GM12878 (cell line): ENCODE results near the gene CSTPP1. TPM values are rescaled to one million over a fixed set of nuclear protein-coding genes. Genes with fewer than 3 reads are reported as not detected.

Source experiments
- ATAC-seq: fragments of 200-7000 bp; cut with Tn5 transposase; 3 replicates; pipeline ENCODE4 v1.9.1; 2020; ENCODE audit warnings: mild to moderate bottlenecking, moderate library complexity
- BruUV-seq: library from RNA; stranded (reverse); fragments of 400-500 nt; replicated peaks from 2 replicates; lab custom pipeline; 2021; lab: Mats Ljungman, UMichigan
- CTCF ChIA-PET: fragments of 300-600 bp; sonication (Branson Sonifier 250); formaldehyde crosslinking; extraction: SDS; loops from one replicate; lab custom pipeline; 2021; ENCODE audit warnings: inconsistent platforms; lab: Yijun Ruan, JAX
- POLR2A ChIA-PET: fragments of 350-600 bp; formaldehyde crosslinking; extraction: SDS; loops from one replicate; lab custom pipeline; 2021; ENCODE audit warnings: inconsistent platforms; lab: Charles Lee
- RAD21 ChIA-PET: fragments of 300-600 bp; sonication (Branson Sonifier 250); formaldehyde crosslinking; loops from one replicate; lab custom pipeline; 2023; ENCODE audit warnings: antibody characterized with exemption; ENCODE audit not compliant: unreplicated experiment; lab: Charles Lee
- SMC1A ChIA-PET: fragments of 300-600 bp; sonication (Branson Sonifier 250); formaldehyde crosslinking; loops from one replicate; lab custom pipeline; 2023; ENCODE audit not compliant: unreplicated experiment, uncharacterized antibody; lab: Charles Lee
- DNase-seq: peaks from one replicate; pipeline ENCODE4 v3.0.0-alpha.2; 2011; ENCODE audit warnings: low read depth, low spot score
- FAIRE-seq: peaks from 3 replicates; lab custom pipeline; 2011; peaks lifted over from hg19 to GRCh38; lab: Jason Lieb, UNC
- H2AFZ ChIP-seq: 2 replicates; pipeline ENCODE4 v1.6.0; 2011; ENCODE audit warnings: low read depth, low read length, control low read depth; ENCODE audit not compliant: control insufficient read depth
- H3K27ac ChIP-seq: 2 replicates; pipeline ENCODE4 v1.5.1; 2011; ENCODE audit warnings: control low read depth; ENCODE audit not compliant: control insufficient read depth, insufficient read depth
- H3K27me3 ChIP-seq, 2 experiments: replicated peaks in 1 of 2; 2 replicates each; pipeline versions ENCODE4 v1.6.0 to v1.6.1; 2011; ENCODE audit warnings: low read length in 1 of 2; ENCODE audit not compliant: control insufficient read depth in 2 of 2, insufficient read depth in 2 of 2
- H3K36me3 ChIP-seq, 2 experiments: 2 replicates each; pipeline ENCODE4 v1.5.1; 2011; ENCODE audit warnings: low read length in 1 of 2; ENCODE audit not compliant: control insufficient read depth in 2 of 2, insufficient read depth in 2 of 2
- H3K4me1 ChIP-seq: 2 replicates; pipeline ENCODE4 v1.6.1; 2011; ENCODE audit warnings: mild to moderate bottlenecking, low read length, moderate library complexity, mixed read lengths; ENCODE audit not compliant: control insufficient read depth, insufficient read depth
- H3K4me2 ChIP-seq: 2 replicates; pipeline ENCODE4 v1.6.0; 2011; ENCODE audit warnings: control low read depth; ENCODE audit not compliant: control insufficient read depth, insufficient read depth
- H3K4me3 ChIP-seq: fragments of 200-600 bp; sonication (generic); 2 replicates; pipeline ENCODE4 v1.5.1; 2016
- H3K79me2 ChIP-seq: 2 replicates; pipeline ENCODE4 v1.6.0; 2011; ENCODE audit warnings: low read length; ENCODE audit not compliant: control insufficient read depth, insufficient read depth
- H3K9ac ChIP-seq: 2 replicates; pipeline ENCODE4 v1.8.0; 2011; ENCODE audit warnings: low read length, control low read depth, mixed read lengths; ENCODE audit not compliant: control insufficient read depth, insufficient read depth
- H3K9me3 ChIP-seq: replicated peaks from 3 replicates; pipeline ENCODE4 v1.5.1; 2011; ENCODE audit warnings: mild to moderate bottlenecking, low read length; ENCODE audit not compliant: control insufficient read depth, insufficient read depth
- H4K20me1 ChIP-seq: 2 replicates; pipeline ENCODE4 v1.6.0; 2011; ENCODE audit not compliant: control insufficient read depth, insufficient read depth
- CEBPB ChIP-seq, 2 experiments: fragments of 150-350 bp in 1 of 2; IDR thresholded peaks; 2 replicates each; pipeline ENCODE4 v1.6.1; 2012 to 2014; ENCODE audit warnings: low read depth in 2 of 2, low read length in 2 of 2, borderline replicate concordance in 1 of 2, inconsistent platforms in 1 of 2
- ELK1 ChIP-seq: IDR thresholded peaks from 2 replicates; pipeline ENCODE4 v1.6.1; 2012; ENCODE audit warnings: low read depth, low read length, improper control_type of control experiment
- GATAD2B ChIP-seq: fragments of 450-650 bp; conservative IDR thresholded peaks from 2 replicates; pipeline ENCODE4 v1.6.1; 2017; ENCODE audit warnings: low read depth, mild to moderate bottlenecking, moderate library complexity
- NBN ChIP-seq: fragments of 450-650 bp; IDR thresholded peaks from 2 replicates; pipeline ENCODE4 v1.6.1; 2016
- SPI1 ChIP-seq: IDR thresholded peaks from 2 replicates; pipeline ENCODE4 v1.6.1; 2011; ENCODE audit warnings: low read depth, mild to moderate bottlenecking, low read length, moderate library complexity, borderline replicate concordance; ENCODE audit not compliant: insufficient read depth
- SUPT20H ChIP-seq: IDR thresholded peaks from 2 replicates; pipeline ENCODE4 v1.6.1; 2011; ENCODE audit warnings: low read depth, mild to moderate bottlenecking, low read length, moderate library complexity, borderline replicate concordance; ENCODE audit not compliant: control insufficient read depth
- YY1 ChIP-seq: IDR thresholded peaks from 2 replicates; pipeline ENCODE4 v1.6.1; 2011; ENCODE audit warnings: low read depth, mild to moderate bottlenecking, low read length
- ZBTB11 ChIP-seq: fragments of 450-650 bp; formaldehyde crosslinking; IDR thresholded peaks from 2 replicates; pipeline ENCODE4 v1.5.0; 2022; ENCODE audit warnings: mild to moderate bottlenecking, missing genetic modification characterization
- ZBTB4 ChIP-seq: fragments of 450-650 bp; formaldehyde crosslinking; IDR thresholded peaks from 2 replicates; pipeline ENCODE4 v1.4.0; 2022; ENCODE audit warnings: mild to moderate bottlenecking, moderate library complexity
- ZNF24 ChIP-seq: fragments of 450-650 bp; IDR thresholded peaks from 2 replicates; pipeline ENCODE4 v1.6.1; 2017; ENCODE audit warnings: antibody characterized with exemption, mild to moderate bottlenecking
- WGBS: methylation state at CpG from one replicate; pipeline ENCODE4 v1.1.6; 2016; ENCODE audit warnings: low lambda C conversion rate; ENCODE audit not compliant: insufficient replicate concordance, insufficient coverage; ENCODE audit errors: missing lambda C conversion rate; 5-methylcytosine and 5-hydroxymethylcytosine counted together
- in situ Hi-C: fragments of 300-500 bp; cut with MboI; formaldehyde crosslinking; loops from 9 replicates; pipeline ENCODE4 v1.14.3; 2018; ENCODE audit warnings: mixed read lengths
- intact Hi-C: fragments of 100-400 bp; cut with micrococcal nuclease; formaldehyde crosslinking; loops from one replicate; pipeline ENCODE4 v1.14.2; 2022; ENCODE audit not compliant: unreplicated experiment
- polyA plus RNA-seq, 11 experiments: library from polyadenylated mRNA; depleted of rRNA in 4 of 11; unstranded in 6 of 11; stranded (reverse) in 5 of 11; fragments of >200 nt; fragmentation: Nextera tagmentation in 4 of 11; fragmentation: Illumina TruSeq in 1 of 11; extraction: Ambion mirVana in 4 of 11; extraction: Trizol in 1 of 11; gene quantifications; 1 replicate in 1 of 11; 2 replicates in 10 of 11; pipeline versions ENCODE4 v1.2.1 to v1.2.3, GENCODE V29; 2011 to 2016; ENCODE audit warnings: inconsistent platforms in 2 of 11, missing spikeins in 2 of 11, low read depth in 1 of 11
- total RNA-seq, 4 experiments: library from RNA; depleted of rRNA in 3 of 4; stranded (reverse); fragments of >200 nt in 3 of 4; fragmentation: Illumina TruSeq in 1 of 4; extraction: Trizol in 1 of 4; gene quantifications; 2 replicates each; pipeline versions ENCODE4 v1.2.1 to v1.2.3, GENCODE V29; 2013 to 2021

Gene CSTPP1
- total and polyA plus RNA-seq, 10 of the 15 experiments (the other 5 are each of a cell fraction or from before 2014, with no cell fraction given) = 7.1 to 23.4 (median 17.5) TPM

GRCh38 chr11:47124675-47125074, 188.1 kb downstream of the CSTPP1 start:
- no peak for TF ChIP-seq CEBPB (IDR thresholded peaks at IDR 0.05; ENCODE audit: borderline replicate concordance in 1 of 2, low read depth in 2 of 2, low read length in 2 of 2)
- no peak for TF ChIP-seq SPI1
- TF ChIP-seq NBN = no peak
- no peak for TF ChIP-seq YY1
- no peak for TF ChIP-seq GATAD2B
- no peak for TF ChIP-seq SUPT20H
- no peak for TF ChIP-seq ZBTB4 (CRISPR knock-in tag)
- no peak for TF ChIP-seq ELK1
- TF ChIP-seq ZBTB11 = no peak
- TF ChIP-seq ZNF24 = no peak
- ChIA-PET POLR2A (interaction anchor here (0.6 kb wide), 1 partner anchor 461 kb away, joined by 4 read pairs; no protein-coding TSS in a partner anchor), SMC1A (interaction anchor here (1.2 kb wide), 1 partner anchor 74 kb away, joined by 3 read pairs; no protein-coding TSS in a partner anchor)

More at GRCh38 chr11:47124675-47125074, 188.1 kb downstream of the CSTPP1 start:
- ATAC-seq (no peak), DNase-seq (no peak), FAIRE-seq (no peak)
- no peaks in the 10 kb centered on the region for H3K27me3 ChIP-seq
- no peaks in the 10 kb centered on the region for H3K4me1 ChIP-seq
- no peak overlapping the region for H3K27ac ChIP-seq
- ChIA-PET CTCF (no interaction called here), RAD21 (no interaction called here)
- H2AFZ ChIP-seq = no peak overlapping the region
- intact Hi-C loops = no loop called here
- BruUV-seq = no TSS peak
- H4K20me1 ChIP-seq = no peaks in the 10 kb centered on the region
- in situ Hi-C loops = no loop called here
- WGBS = 95% methylated on average over 1 of the region's 1 CpG
- no peaks in the 10 kb centered on the region for H3K9me3 ChIP-seq
- no peaks in the 10 kb centered on the region for H3K36me3 ChIP-seq
- H3K4me3 ChIP-seq = no peak overlapping the region
- no peak overlapping the region for H3K4me2 ChIP-seq
- H3K9ac ChIP-seq = no peak overlapping the region
- no peaks in the 10 kb centered on the region for H3K79me2 ChIP-seq
